Measurements from ENCODE around the gene NEK6.

DNA sequence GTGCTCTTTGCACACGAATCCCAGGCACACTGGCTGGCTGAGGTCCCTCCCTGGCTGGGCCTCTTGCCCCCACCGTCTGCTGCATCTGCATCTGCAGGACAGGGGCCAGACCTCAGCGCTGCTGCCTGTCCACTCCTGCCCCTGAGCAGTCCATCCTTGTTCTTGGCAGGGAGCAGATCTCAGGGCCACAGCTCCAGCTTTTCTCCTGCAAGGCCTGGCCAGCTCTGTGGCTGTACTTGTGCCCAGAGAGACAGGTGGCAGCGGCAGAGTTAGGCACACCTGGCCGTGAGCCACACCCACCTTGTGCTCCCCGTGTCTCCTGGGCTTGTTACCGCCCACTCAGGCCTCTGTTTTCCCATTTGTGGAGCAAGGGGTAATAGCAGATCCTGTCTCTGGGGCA is 13.9 kb downstream of the NEK6 start:
- TF ChIP-seq THRAP3 (IDR thresholded peaks at IDR 0.05; ENCODE audit: borderline replicate concordance) = no peak
- no peak for TF ChIP-seq KLF16 (IDR thresholded peaks at IDR 0.05)
- no peak for TF ChIP-seq USF2 (CRISPR knock-in tag; IDR thresholded peaks at IDR 0.05)
- no peak for TF ChIP-seq SPI1 (IDR thresholded peaks at IDR 0.05; ENCODE audit: borderline replicate concordance, low read depth, low read length)
- no peak for TF ChIP-seq POLR2AphosphoS5 (IDR thresholded peaks at IDR 0.05; ENCODE audit: control insufficient read depth, insufficient read depth, low read depth, low read length)
- TF ChIP-seq TAF1 (IDR thresholded peaks at IDR 0.05; ENCODE audit: control insufficient read depth, extremely low read depth, insufficient read depth, low read length, severe bottlenecking) = no peak
- TF ChIP-seq ZZZ3 (IDR thresholded peaks at IDR 0.05) = no peak
- no peak for TF ChIP-seq ZNF24 (IDR thresholded peaks at IDR 0.05)
- no peak for TF ChIP-seq SIN3A (IDR thresholded peaks at IDR 0.05; ENCODE audit: borderline replicate concordance in 2 of 2, control insufficient read depth in 1 of 2, low read depth in 2 of 2, low read length in 2 of 2)
- no peak for TF ChIP-seq SAFB (IDR thresholded peaks at IDR 0.05; ENCODE audit: borderline replicate concordance, low read depth, low read length)

All from K562 (cell line).